Loucy (cell line): Measurements from ENCODE around the gene CFAP58.

ENCODE experiments used
- H2AFZ ChIP-seq: fragments of 200-600 bp; sonication (generic); 2 replicates; pipeline ENCODE4 v1.6.0; 2016; ENCODE audit warnings: antibody characterized with exemption, mild to moderate bottlenecking, low read length, moderate library complexity
- H3F3A ChIP-seq: fragments of 200-600 bp; 2 replicates; pipeline ENCODE4 v1.6.0; 2016; ENCODE audit warnings: antibody characterized with exemption, low read depth, mild to moderate bottlenecking
- H3K27me3 ChIP-seq: fragments of 200-600 bp; sonication (generic); 2 replicates; pipeline ENCODE4 v1.6.1; 2014; ENCODE audit warnings: low read length, mild to moderate bottlenecking; ENCODE audit not compliant: insufficient read depth, poor library complexity, severe bottlenecking
- H3K36me3 ChIP-seq: fragments of 200-600 bp; sonication (generic); 2 replicates; pipeline ENCODE4 v1.6.1; 2016; ENCODE audit warnings: low read length; ENCODE audit not compliant: insufficient read depth
- H3K4me1 ChIP-seq: fragments of 200-600 bp; sonication (generic); 2 replicates; pipeline ENCODE4 v1.5.1; 2014; ENCODE audit warnings: low read length, mild to moderate bottlenecking; ENCODE audit not compliant: insufficient read depth, poor library complexity, severe bottlenecking
- H3K4me2 ChIP-seq: fragments of 200-600 bp; sonication (generic); 2 replicates; pipeline ENCODE4 v1.6.0; 2014; ENCODE audit warnings: antibody characterized with exemption, low read length, low read depth, mild to moderate bottlenecking; ENCODE audit not compliant: poor library complexity, severe bottlenecking
- H3K4me3 ChIP-seq: fragments of 200-600 bp; sonication (generic); 2 replicates; pipeline ENCODE4 v1.5.1; 2014; ENCODE audit warnings: low read length, mild to moderate bottlenecking, mixed read lengths; ENCODE audit not compliant: poor library complexity, severe bottlenecking
- H3K79me2 ChIP-seq: fragments of 200-600 bp; sonication (generic); 2 replicates; pipeline ENCODE4 v1.6.1; 2014; ENCODE audit warnings: low read length; ENCODE audit not compliant: insufficient read depth
- H3K9ac ChIP-seq: fragments of 200-600 bp; sonication (generic); 2 replicates; pipeline ENCODE4 v1.6.0; 2014; ENCODE audit warnings: mild to moderate bottlenecking, low read depth, low read length, moderate library complexity; ENCODE audit not compliant: poor library complexity, severe bottlenecking
- H3K9me2 ChIP-seq: fragments of 200-600 bp; sonication (generic); replicated peaks from 2 replicates; pipeline ENCODE4 v1.6.1; 2016; ENCODE audit warnings: low read depth, low read length, mixed read lengths
- H3K9me3 ChIP-seq: fragments of 200-600 bp; sonication (generic); 2 replicates; pipeline ENCODE4 v1.6.1; 2014; ENCODE audit warnings: mild to moderate bottlenecking, antibody characterized with exemption, low read length, low read depth; ENCODE audit not compliant: insufficient read depth
- H4K20me1 ChIP-seq: fragments of 200-600 bp; sonication (generic); 2 replicates; pipeline ENCODE4 v1.6.0; 2014; ENCODE audit warnings: antibody characterized with exemption, low read length, mild to moderate bottlenecking; ENCODE audit not compliant: insufficient read depth, poor library complexity, severe bottlenecking
- EZH2phosphoT487 ChIP-seq: fragments of 200-600 bp; IDR thresholded peaks from 2 replicates; pipeline ENCODE4 v1.6.1; 2018; ENCODE audit warnings: antibody characterized with exemption, mild to moderate bottlenecking, moderate library complexity, borderline replicate concordance
- TF ChIP-seq, protein P1 (sequence below): fragments of 200-600 bp; sonication (generic); conservative IDR thresholded peaks from 2 replicates; pipeline ENCODE4 v1.5.1; 2014; ENCODE audit warnings: mild to moderate bottlenecking, antibody characterized with exemption, low read length

The CFAP58 gene

DNA sequence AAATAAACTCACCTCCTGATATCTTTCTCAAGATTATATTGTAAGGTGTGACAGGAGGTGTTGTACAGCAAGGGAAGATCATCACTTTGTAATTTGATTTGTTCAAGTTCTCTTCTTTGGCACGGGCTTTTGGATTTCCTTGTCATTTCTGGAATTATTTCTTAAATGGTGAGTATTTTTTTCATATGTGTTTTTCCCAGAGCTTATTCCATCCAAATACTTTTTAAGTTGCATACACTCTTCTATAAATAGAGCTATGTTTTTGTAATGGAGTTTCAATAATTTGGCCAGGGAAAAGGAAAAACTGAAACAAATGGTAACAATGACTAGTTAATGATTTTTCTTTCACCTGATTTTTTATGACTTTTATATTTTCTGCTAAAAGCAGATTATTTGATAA lies 92.5 kb downstream of the CFAP58 start:
- H3K9ac ChIP-seq, result no peak overlapping the region
- H3K36me3 ChIP-seq, result no peaks in the 10 kb centered on the region
- no peaks in the 10 kb centered on the region for H4K20me1 ChIP-seq
- H2AFZ ChIP-seq, result no peak overlapping the region
- no peaks in the 10 kb centered on the region for H3K79me2 ChIP-seq
- no peaks in the 10 kb centered on the region for H3K9me3 ChIP-seq
- H3K9me2 ChIP-seq, result no peaks in the 10 kb centered on the region
- TF ChIP-seq EZH2phosphoT487, result no peak
- TF ChIP-seq, protein P1, sequence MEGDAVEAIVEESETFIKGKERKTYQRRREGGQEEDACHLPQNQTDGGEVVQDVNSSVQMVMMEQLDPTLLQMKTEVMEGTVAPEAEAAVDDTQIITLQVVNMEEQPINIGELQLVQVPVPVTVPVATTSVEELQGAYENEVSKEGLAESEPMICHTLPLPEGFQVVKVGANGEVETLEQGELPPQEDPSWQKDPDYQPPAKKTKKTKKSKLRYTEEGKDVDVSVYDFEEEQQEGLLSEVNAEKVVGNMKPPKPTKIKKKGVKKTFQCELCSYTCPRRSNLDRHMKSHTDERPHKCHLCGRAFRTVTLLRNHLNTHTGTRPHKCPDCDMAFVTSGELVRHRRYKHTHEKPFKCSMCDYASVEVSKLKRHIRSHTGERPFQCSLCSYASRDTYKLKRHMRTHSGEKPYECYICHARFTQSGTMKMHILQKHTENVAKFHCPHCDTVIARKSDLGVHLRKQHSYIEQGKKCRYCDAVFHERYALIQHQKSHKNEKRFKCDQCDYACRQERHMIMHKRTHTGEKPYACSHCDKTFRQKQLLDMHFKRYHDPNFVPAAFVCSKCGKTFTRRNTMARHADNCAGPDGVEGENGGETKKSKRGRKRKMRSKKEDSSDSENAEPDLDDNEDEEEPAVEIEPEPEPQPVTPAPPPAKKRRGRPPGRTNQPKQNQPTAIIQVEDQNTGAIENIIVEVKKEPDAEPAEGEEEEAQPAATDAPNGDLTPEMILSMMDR, result no peak
- no peaks in the 10 kb centered on the region for H3K4me1 ChIP-seq
- no peak overlapping the region for H3K4me2 ChIP-seq
- H3F3A ChIP-seq, result no peaks in the 10 kb centered on the region
- H3K4me3 ChIP-seq, result no peak overlapping the region
- no peaks in the 10 kb centered on the region for H3K27me3 ChIP-seq

DNA sequence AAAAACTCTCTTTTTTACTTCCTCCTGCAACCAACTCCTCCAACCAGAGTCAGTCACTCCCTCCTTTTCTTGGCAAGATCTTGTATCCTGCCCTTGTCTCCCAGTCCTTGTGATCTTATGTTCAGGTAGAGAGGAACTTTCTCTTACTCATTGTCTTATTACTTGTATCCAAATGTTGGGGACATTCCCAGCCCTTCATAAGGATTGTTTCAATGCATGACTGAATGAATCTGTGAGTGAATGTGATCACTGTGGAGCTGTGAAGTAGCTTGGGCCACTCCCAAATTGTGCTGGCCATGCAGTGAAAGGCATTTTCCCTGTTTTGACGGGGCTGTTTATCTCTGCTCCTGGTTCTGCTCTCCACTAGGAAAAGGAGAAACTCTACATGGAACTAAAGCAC lies 93.7 kb downstream of the CFAP58 start:
- Histone ChIP-seq H3K9me3 (no peaks in the 10 kb centered on the region), H3K4me3 (no peak overlapping the region), H2AFZ (no peak overlapping the region), H3K9me2 (no peaks in the 10 kb centered on the region), H3F3A (no peaks in the 10 kb centered on the region), H3K4me2 (no peak overlapping the region), H3K36me3 (no peaks in the 10 kb centered on the region), H3K79me2 (no peaks in the 10 kb centered on the region), H3K27me3 (no peaks in the 10 kb centered on the region), H4K20me1 (no peaks in the 10 kb centered on the region), H3K9ac (no peak overlapping the region), H3K4me1 (no peaks in the 10 kb centered on the region)
- TF ChIP-seq, protein P1, result no peak
- no peak for TF ChIP-seq EZH2phosphoT487

DNA sequence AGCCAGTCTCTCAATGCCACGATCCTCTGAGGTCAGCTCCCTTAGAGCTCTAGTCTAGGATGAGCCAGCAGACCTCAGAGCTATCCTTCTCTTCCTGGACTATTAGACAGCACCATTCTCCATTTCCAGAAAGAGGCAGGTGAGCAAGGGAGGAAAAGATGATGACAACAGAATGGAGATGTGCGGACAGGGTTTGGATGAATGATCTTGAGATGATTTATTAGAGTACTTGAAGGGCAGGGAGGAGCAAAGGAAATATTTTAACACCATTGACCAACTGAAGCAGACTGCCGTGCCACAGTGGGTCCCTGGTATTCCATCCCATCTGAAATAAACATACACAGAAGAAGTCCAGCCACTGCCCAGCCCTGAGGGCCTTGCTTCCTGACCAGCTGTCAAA lies 94.3 kb downstream of the CFAP58 start:
- Histone ChIP-seq H3K4me2 (no peak overlapping the region), H3K79me2 (no peaks in the 10 kb centered on the region), H3K9me3 (no peaks in the 10 kb centered on the region), H3K27me3 (no peaks in the 10 kb centered on the region), H3K9ac (no peak overlapping the region), H3K4me1 (no peaks in the 10 kb centered on the region), H3K9me2 (no peaks in the 10 kb centered on the region), H2AFZ (no peak overlapping the region), H3K36me3 (no peaks in the 10 kb centered on the region), H3F3A (no peaks in the 10 kb centered on the region), H4K20me1 (no peaks in the 10 kb centered on the region), H3K4me3 (no peak overlapping the region)
- no peak for TF ChIP-seq EZH2phosphoT487
- TF ChIP-seq, protein P1, result no peak
